Sigmoid colon (tissue), 4 donors: Measurements from ENCODE around the gene CRYBG1.

Source experiments
- POLR2A ChIP-seq, 2 donors: fragments of 450-650 bp; IDR thresholded peaks; one replicate each; pipeline ENCODE4 v1.6.1; 2016; ENCODE audit warnings: antibody characterized with exemption in 2 of 2, mild to moderate bottlenecking in 2 of 2, moderate library complexity in 2 of 2
- POLR2AphosphoS5 ChIP-seq, 4 donors: sonication (generic); formaldehyde crosslinking; IDR thresholded peaks; one replicate each; pipeline ENCODE4 v1.6.1; 2017; ENCODE audit warnings: antibody characterized with exemption in 4 of 4
- TF ChIP-seq, protein P1 (sequence below), 4 experiments: fragments of 450-650 bp in 3 of 4; fragments of 200-600 bp in 1 of 4; IDR thresholded peaks; one replicate each; pipeline ENCODE4 v1.5.1; 2016 to 2019; ENCODE audit warnings: antibody characterized with exemption in 4 of 4, mild to moderate bottlenecking in 3 of 4, moderate library complexity in 2 of 4

DNA sequence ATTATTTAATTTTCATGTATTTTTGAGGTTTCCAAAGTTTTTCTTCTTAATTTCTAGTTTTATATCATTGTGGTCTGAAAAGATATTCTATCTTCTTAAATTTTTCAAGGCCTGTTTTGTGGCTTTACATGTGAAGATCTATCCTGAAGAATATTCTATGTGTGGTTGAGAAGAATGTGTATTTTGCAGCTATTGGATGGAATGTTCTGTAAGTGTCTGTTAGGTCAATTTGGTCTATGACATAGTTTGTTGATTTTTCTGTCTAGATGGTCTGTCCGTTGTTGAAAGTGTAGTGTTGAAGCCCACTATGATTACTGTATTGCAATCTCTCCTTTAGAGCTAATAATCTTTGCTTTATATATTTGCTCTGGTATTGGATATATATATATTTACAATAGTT is 125.7 kb downstream of the CRYBG1 start:
- TF ChIP-seq, protein P1, sequence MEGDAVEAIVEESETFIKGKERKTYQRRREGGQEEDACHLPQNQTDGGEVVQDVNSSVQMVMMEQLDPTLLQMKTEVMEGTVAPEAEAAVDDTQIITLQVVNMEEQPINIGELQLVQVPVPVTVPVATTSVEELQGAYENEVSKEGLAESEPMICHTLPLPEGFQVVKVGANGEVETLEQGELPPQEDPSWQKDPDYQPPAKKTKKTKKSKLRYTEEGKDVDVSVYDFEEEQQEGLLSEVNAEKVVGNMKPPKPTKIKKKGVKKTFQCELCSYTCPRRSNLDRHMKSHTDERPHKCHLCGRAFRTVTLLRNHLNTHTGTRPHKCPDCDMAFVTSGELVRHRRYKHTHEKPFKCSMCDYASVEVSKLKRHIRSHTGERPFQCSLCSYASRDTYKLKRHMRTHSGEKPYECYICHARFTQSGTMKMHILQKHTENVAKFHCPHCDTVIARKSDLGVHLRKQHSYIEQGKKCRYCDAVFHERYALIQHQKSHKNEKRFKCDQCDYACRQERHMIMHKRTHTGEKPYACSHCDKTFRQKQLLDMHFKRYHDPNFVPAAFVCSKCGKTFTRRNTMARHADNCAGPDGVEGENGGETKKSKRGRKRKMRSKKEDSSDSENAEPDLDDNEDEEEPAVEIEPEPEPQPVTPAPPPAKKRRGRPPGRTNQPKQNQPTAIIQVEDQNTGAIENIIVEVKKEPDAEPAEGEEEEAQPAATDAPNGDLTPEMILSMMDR (IDR thresholded peaks at IDR 0.05) = no peak
- TF ChIP-seq POLR2A (IDR thresholded peaks at IDR 0.05) = no peak
- TF ChIP-seq POLR2AphosphoS5 (IDR thresholded peaks at IDR 0.05) = no peak
